GM18502 (cell line): ENCODE data around the gene TWF2.

Experiments used
- ATAC-seq: cut with Tn5 transposase; IDR thresholded peaks from one replicate; pipeline ENCODE4 v1.9.1; 2021; ENCODE audit warnings: mild to moderate bottlenecking; ENCODE audit not compliant: unreplicated experiment, poor library complexity

The TWF2 gene

DNA sequence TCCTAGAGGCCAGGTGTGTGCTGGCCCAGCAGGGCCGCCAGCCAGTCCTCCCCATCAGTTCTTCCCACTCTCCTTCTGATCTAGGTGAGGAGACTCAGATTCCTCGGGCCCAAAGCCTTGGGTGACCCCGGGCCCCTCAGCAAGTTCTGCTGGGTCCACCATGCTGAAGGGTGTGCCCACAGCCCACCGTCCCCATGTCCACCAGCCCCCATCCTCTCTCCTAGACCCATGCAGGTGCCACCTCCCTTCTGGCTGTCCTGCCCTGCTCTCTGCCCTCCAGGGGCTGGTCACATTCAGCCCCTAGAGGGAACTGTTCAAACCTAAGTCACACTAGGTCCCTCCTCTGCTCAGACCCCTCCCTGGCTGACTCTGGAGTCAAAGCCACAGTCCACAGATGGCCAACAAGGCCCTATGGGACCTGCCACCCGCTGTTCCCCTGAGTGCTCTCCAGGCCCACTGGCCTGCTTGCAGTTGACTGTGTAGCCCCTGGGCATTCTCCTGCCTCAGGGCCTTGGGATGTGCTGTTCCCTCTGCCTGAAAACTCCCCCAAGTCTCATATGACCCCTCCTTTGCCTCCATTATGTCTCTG is 12.6 kb downstream of the TWF2 start:
- no peak for ATAC-seq

DNA sequence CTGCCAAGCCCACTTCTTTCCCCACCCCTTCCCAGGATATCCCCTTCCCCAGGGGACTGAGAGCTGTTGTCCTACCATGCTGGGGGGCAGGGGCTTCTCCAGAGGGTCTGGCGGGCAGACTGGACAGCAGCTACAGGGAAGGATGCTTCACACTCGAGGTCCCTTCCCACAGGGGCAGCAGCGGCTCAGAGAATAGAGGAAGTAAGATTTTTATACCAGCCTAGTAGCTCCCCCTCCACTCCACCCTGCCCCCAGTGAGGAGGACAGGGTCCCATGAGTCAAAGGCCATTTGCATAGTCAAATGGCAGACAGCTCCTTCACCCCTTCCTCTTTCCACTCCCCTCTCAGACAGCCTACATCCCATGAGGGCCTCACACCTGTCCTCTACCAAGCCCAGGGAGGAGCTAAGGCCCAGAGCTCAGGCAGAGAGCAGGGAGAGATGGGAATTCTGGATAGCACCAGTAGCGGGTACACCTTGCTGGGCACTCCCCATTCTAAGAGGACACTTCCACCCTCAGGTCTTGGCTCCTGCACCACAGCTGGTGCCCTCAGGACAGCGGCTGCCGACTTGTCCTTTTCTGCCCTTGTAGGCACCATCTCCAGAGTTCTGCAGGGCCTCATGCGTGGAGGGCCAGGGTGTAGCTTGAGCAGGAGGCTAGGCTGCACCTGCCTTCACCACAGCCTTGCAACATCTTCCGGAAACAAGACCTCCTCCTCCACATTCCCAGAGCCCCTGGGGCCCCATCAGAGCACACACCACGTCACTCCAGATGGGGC is 13.3 kb downstream of the TWF2 start, which contains the start of gene TLR9:
TSS of gene TLR9 (minus strand) at position 194 of the 777 bp plus-strand sequence. CDS start at position 78, 116 bp downstream.
- ATAC-seq: peak; percentile 84

DNA sequence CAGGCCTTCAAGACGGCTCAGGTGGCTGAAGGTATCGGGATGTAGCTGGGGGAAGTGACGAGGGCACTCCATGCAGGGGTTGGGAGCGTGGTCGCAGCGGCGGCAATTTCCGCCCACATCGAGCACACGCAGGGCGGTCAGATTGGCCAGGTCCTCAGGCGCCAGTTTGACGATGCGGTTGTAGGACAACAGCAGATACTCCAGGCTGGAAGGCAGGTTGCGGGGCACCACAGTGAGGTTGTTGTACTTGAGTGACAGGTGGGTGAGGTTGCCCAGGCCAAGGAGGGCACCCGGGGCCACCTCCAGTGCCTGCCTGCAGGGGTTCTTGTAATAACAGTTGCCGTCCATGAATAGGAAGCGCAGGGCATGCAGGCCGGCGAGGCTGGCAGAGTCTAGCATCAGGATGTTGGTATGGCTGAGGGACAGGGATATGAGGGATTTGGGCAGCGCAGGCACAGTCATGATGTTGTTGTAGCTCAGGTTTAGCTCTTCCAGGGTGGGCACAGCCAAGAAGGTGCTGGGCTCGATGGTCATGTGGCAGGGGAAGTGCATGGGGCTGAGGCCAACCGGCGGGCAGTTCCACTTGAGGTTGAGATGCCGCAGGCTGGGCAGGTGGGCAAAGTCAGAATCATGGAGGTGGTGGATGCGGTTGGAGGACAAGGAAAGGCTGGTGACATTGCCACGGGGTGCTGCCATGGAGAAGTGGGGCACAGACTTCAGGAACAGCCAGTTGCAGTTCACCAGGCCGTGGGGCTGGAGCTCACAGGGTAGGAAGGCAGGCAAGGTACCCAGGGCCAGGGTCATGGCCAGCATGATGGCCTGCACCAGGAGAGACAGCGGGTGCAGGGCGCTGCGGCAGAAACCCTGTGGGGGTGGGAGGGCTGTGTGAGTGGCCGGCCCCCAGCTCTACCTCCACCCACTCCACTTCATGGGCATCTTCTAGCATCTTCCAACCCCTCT is 15.2 kb downstream of the TWF2 start:
- ATAC-seq: no peak

DNA sequence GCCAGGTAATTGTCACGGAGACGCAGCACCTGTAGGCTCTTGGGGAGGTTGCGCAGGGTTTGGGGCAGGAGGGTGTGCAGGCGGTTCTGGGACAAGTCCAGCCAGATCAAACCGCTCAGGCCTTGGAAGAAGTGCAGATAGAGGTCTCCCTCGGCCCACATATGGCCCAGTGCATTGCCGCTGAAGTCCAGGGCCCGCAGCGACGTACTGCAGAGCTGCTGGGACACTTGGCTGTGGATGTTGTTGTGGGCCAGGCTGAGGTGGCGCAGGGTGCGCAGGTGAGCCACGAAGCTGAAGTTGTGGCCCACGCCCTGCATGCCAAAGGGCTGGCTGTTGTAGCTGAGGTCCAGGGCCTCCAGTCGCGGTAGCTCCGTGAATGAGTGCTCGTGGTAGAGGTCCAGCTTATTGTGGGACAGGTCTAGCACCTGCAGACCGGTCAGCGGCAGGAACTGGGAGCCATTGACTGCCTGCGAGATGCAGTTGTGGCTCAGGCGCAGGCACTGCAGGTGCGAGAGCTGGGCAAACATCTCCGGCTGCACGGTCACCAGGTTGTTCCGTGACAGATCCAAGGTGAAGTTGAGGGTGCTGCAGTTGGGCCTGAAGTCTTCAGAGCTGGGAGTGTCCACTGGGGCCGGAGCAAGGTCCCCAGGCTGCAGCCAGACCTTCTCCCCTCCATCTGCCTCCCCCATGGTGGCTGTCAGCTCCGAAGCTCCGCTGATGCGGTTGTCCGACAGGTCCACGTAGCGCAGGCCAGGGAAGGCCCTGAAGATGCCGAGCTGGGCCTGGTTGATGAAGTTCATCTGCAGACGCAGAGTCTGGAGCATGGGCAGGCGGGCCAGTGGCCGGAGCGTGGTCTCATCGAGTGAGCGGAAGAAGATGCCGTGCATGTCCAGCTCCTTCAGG is 16.4 kb downstream of the TWF2 start:
- no peak for ATAC-seq

DNA sequence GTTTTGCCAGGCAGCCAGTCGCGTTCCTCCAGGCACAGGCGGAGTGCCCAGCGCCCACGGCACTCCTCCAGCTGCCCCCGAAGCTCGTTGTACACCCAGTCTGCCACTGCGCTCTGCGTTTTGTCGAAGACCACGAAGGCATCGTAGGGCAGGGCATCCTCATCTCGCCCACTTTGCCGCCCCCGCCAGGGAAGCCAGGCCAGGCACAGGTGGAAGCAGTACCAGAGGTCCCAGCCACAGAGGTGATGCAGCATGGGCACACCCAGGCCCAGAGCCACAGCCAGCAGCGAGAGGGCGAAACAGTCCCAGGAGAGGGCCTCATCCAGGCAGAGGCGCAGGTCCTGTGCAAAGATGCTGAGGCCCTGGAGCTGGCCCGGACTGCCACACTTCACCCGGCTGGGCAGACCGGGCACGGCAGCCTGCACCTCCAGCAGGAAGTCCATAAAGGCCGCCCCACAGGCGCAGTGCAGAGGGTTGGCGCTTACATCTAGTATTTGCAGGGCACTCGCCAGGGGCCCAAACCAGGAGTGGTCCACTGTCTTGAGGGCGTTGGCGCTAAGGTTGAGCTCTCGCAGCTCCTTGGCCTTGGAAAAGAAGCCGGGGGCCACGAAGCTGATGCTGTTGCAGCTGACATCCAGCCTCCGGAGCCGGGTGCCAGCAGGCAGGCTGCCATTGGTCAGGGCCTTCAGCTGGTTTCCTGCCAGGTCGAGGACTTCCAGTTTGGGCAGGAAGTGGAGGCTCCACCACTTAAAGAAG is 17.2 kb downstream of the TWF2 start:
- no peak for ATAC-seq

DNA sequence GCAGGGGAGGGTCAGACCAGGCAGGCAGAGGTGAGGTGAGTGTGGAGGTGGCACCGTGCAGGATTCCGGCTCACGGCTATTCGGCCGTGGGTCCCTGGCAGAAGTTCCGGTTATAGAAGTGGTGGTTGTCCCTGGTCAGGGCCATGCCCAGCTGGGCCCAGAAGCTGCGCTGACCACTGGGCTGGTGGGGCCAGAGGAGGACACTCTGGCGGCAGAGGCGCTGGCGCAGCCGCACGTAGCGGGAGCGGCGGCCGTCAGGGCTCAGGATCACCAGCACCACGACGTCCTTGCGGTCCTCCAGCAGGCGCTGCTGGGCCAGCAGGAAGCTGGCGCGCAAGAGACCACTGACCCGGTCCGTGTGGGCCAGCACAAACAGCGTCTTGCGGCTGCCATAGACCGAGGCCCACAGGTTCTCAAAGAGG is 17.8 kb downstream of the TWF2 start:
- ATAC-seq: no peak

DNA sequence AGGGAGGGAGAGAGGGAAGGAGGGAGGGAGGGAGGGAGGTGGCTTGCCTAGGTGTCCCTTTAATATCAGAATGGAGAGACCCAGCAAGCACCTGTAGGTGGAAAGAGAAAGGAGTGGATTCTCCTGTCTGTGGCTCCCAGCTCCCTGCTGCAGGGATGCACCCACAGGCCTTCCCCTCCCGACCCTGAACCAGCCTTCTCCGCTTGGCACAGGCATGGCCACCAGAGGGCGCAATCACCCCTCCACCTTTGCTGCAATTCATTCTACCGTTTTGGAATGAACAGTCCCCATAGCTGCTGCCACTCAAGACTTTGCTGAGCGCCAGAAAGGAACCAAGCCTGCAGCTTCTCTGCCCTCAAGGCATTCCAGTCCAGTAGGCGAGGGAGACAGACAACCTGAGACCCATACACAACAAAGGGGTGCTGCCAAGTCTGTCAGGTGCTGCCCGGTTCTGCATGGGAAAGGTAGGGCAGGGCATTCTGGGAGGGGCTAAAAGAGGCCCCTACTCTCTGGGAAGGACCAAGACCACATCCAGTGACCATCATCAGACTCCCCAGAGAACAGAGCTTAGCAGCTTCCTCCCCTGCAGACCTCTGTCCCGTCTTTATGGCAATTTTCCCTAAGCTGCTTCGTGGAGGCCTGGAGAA is 18.5 kb downstream of the TWF2 start:
- ATAC-seq: no peak

DNA sequence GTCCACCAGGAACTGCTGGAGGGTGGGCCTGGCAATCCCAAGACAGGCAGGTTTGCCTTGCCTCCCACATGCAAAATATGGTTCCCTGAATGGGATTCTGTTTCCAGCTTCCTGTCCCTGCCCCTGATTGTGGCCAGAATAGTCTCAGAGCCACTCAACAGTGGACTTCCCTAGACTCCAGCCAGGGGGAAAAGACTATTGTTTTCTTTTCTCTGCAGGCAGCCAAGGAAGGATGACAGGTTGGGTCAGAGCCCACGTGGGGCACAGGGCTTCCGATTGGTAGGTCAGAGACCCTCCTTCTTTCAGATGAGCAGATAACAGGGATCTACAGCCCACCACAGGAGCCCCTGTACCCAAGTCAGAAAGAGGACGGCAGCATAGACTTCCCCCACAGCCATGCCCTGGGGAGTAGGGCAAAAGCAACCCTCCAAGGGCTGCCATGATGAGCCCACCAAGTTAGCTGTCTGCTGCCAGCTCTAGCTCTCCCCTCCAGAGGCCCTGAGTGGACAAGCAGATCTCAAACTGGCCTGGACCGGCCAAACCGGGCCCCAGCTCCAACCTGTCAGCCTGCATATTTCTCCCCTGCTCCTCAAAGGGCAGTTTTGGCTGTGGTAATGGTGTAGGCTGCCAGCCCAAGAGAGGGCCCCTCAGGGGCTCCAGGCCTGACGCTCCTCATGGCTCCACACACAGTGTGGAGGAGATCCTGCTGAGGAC is 19.9 kb downstream of the TWF2 start:
- ATAC-seq: no peak

DNA sequence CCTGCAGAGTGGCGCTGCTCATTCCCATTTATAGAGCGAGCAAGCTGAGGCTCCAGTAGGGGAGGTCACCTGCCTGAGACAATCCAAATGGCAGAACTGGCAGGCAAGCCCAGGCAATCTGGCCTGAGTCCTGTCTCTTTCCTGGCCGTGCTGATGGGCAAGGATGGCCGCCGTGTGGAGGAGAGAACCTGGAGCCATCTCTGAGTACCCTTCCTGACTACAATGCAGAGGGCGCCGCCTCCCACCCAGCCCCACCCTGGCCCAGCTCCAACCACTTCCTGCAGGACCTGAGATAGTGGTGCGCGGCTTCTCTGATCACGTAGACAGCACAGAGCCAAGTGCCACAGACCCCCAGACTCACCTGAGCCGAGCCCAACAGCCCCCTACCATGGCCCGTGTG is 20.5 kb downstream of the TWF2 start:
- ATAC-seq: no peak

DNA sequence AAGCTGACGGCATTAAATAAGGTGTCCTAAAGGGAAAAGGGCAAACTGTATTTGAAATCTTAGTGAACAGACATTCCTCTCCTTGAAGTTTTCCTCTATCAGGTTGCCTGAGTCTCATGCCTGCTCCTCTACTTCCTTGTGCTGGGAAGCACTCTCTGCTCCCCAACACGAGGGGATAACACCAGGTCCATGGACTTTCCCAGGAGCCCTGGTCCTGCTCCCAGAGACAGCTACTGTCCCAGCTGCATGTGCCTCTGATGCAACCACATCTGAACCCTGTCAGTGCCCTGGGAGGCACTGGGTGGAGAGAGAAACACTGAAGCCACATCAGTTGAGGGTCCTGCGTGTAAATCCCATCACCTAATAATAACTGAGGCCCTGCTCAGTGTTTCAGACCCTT is 20.9 kb downstream of the TWF2 start:
- ATAC-seq: no peak

DNA sequence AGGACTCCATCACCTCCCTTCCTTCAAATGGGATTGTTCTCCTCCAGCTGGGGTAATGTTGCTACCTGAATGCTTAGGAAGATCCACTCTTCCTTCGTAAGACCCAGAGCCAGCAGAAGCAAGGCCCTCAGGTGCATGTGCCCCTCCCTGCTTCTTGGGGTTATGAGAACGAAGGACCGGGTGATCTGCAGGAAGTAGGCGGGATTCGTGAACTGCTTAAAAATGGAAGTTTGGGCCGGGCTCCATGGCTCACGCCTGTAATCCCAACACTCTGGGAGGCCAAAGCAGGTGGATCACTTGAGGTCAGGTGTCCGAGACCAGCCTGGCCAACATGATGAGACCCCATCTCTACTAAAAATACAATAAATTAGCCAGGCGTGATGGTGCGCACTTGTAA is 21.6 kb downstream of the TWF2 start:
- no peak for ATAC-seq

DNA sequence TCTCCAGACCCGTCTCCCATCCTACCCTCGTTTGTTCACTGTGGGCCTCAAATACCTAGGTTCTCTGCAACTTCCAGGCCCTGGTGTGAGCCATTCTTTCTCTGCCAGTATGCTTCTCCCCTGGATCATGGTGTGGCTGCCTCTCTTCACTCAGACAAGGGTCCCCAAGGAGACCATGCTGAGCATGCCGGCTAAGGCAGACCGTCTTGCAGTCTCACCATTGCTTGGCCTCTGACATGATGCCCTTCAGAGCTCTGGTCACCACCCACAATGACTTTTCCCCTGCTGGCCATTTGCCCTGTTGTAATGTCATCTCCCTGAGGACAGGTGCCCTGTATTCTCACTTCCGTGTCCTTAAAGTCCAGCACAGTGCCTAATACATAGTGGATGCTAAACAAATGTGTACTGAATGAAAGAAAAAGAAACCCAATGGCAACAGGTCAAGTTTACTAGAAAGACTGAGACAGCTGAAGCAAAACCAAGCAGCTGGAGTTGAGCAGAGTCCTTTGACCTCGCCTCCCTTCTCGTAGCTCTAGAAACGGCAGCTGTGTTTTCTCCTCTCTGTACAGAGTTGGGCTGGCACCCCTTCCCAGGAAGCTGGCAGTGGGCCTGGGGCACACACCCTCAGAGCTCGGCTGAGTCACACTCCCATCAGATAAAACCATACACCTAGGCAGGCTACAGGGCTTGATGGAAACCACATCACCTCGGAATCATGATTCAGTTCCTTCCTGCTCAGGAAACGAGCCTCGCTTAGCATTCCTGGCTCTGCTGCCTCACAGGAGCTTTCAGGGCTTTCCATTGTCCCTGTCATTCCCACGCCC is 22.2 kb downstream of the TWF2 start:
- no peak for ATAC-seq

DNA sequence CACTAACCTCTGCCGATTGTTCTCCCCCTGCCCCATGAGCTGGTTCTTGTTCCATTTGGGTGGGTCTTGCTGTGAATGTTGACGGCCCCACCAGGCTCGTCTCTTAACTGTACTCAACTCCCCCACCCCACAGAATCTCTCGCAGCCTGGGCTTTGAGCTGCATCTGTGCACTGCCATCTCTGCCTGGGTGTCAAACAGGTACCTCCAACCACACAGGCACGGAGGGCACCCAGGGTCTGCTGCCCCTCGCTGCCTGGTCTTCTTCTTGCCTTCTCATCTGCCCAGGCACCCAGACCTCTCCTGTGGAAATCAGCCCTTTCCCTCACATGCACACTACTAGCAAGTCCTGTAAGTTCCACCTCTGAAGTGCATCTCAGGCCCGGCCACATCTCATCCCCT is 23.6 kb downstream of the TWF2 start:
- ATAC-seq: no peak

DNA sequence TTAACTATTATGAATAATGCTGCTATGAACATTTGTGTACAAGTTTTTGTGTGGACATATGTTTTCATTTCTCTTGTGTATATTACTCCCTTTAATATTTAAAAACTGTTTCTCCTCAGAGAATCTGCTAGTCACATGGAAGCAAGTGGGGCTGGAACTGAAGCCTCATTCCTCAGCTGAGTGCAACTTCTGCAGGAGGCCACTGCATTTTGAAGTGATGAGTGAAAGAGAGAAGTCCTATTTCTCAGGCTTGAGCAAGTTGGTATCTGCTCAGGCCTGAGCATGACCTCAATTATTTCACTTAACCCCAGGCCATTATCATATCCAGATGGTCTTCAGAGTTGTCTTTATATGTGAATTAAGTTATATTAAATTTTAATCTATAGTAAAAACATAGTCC is 25.1 kb downstream of the TWF2 start:
- ATAC-seq: no peak

DNA sequence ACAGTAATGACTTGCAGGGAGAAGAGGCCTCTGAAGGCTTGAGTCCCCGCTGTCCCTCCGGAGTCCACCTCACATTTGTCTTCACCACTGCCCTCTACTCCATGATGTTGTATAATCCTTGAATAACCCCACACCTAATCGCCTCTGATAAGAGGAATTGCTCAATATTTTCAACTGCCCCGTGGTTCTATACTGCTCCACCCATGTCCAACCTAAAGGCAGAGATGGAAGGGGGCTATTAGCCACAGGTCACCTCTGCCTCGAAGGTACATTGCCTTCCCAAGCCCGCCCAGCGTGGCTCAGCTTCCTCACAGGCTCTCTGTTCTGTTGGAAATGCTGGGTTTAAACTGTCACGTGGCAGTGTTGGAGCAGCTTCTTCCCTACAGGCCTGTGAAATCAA is 26.0 kb downstream of the TWF2 start:
- ATAC-seq: no peak

DNA sequence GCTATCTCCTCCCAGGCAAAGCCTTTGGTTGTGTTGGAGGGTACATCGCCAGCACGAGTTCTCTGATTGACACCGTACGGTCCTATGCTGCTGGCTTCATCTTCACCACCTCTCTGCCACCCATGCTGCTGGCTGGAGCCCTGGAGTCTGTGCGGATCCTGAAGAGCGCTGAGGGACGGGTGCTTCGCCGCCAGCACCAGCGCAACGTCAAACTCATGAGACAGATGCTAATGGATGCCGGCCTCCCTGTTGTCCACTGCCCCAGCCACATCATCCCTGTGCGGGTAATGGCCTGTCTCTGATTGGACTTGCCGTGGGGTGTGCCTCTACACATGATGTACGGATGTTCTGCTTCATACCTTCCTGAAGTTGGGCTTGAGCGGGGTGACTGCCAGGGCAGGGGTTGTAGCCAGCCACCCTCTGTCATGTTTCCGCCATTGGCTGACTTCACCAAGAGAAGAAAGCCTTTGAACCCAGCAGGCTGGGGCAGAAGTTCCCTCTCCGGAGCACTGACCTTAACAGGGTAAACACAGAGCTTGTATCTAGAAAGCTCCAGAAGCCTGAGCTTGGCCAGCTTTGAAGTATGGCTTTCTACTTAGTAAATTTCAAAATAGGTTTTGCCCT is 27.6 kb downstream of the TWF2 start:
- ATAC-seq: no peak

DNA sequence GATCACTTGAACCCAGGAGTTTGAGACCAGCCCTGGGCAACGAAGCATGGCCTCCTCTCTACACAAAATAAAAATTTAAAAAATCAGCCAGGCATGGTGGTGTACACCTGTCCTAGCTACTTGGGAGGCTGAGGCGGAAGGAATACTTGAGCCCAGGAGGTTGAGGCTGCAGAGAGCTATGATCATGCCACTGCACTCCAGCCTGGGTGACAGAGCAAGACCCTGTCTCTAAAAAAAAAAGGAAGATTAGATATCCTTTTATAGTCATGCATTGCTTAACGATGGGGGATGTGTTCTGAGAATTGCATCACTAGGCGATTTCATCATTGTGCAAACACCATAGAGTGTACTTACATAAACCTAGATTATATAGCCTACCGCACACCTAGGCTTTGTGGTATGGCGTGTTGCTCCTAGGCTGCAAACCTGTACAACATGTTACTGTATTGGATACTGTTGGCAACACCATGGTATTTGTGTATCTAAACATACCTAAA is 28.4 kb downstream of the TWF2 start:
- no peak for ATAC-seq
